Astrocyte (in vitro differentiated cells and primary cell): ENCODE measurements around the gene TXLNG. TPM values are rescaled to one million over a fixed set of nuclear protein-coding genes. Genes with fewer than 3 reads are reported as not detected.
A peak's percentile ranks its signal among the peaks of the same experiment; 100 is the strongest.
"Not testable (repeated sequence)": the region's sequence is repeated elsewhere in the genome, so short reads cannot be mapped to it uniquely, and the experiment has no call there.

Source experiments
- DNase-seq: peaks from one replicate; pipeline ENCODE4 v3.0.0-alpha.2; 2010; ENCODE audit warnings: low read depth
- FAIRE-seq: peaks from 2 replicates; lab custom pipeline; 2011; peaks lifted over from hg19 to GRCh38; lab: Jason Lieb, UNC
- H2AFZ ChIP-seq: 2 replicates; pipeline ENCODE4 v1.6.0; 2012; ENCODE audit warnings: low read depth, low read length, inconsistent platforms
- H3K27ac ChIP-seq: 2 replicates; pipeline ENCODE4 v1.5.1; 2011; ENCODE audit warnings: low read depth, low read length, inconsistent platforms
- H3K27me3 ChIP-seq: 2 replicates; pipeline ENCODE4 v1.6.0; 2011; ENCODE audit warnings: low read length, inconsistent platforms; ENCODE audit not compliant: insufficient read depth
- H3K36me3 ChIP-seq: 2 replicates; pipeline ENCODE4 v1.5.1; 2011; ENCODE audit warnings: low read length, inconsistent platforms; ENCODE audit not compliant: insufficient read depth
- H3K4me1 ChIP-seq: 2 replicates; pipeline ENCODE4 v1.5.1; 2011; ENCODE audit warnings: low read length, inconsistent platforms; ENCODE audit not compliant: insufficient read depth
- H3K4me2 ChIP-seq: 2 replicates; pipeline ENCODE4 v1.6.0; 2012; ENCODE audit warnings: low read length, inconsistent platforms
- H3K4me3 ChIP-seq: 2 replicates; pipeline ENCODE4 v1.5.1; 2011; ENCODE audit warnings: low read depth, mild to moderate bottlenecking, low read length, inconsistent platforms; ENCODE audit not compliant: insufficient read depth
- H3K79me2 ChIP-seq: 2 replicates; pipeline ENCODE4 v1.6.0; 2012; ENCODE audit warnings: mild to moderate bottlenecking, low read length, inconsistent platforms; ENCODE audit not compliant: insufficient read depth
- H3K9ac ChIP-seq: 2 replicates; pipeline ENCODE4 v1.6.0; 2012; ENCODE audit warnings: mild to moderate bottlenecking, low read length, inconsistent platforms
- H3K9me3 ChIP-seq: 2 replicates; pipeline ENCODE4 v1.5.1; 2012; ENCODE audit warnings: low read depth, mild to moderate bottlenecking, low read length, inconsistent platforms; ENCODE audit not compliant: insufficient read depth
- H4K20me1 ChIP-seq: 2 replicates; pipeline ENCODE4 v1.6.0; 2012; ENCODE audit warnings: low read length, inconsistent platforms; ENCODE audit not compliant: insufficient read depth
- H3K27ac Mint-ChIP-seq: one replicate; pipeline ENCODE4 v1.8.0; 2021; ENCODE audit warnings: mild to moderate bottlenecking, mixed read lengths; ENCODE audit not compliant: unreplicated experiment
- H3K27me3 Mint-ChIP-seq: one replicate; pipeline ENCODE4 v1.8.0; 2021; ENCODE audit warnings: low read depth, mixed read lengths; ENCODE audit not compliant: unreplicated experiment
- H3K36me3 Mint-ChIP-seq: one replicate; pipeline ENCODE4 v1.8.0; 2021; ENCODE audit warnings: low read depth, mixed read lengths; ENCODE audit not compliant: unreplicated experiment
- H3K4me1 Mint-ChIP-seq: one replicate; pipeline ENCODE4 v1.8.0; 2021; ENCODE audit warnings: low read depth, mixed read lengths; ENCODE audit not compliant: unreplicated experiment
- H3K4me3 Mint-ChIP-seq: one replicate; pipeline ENCODE4 v1.8.0; 2021; ENCODE audit warnings: mild to moderate bottlenecking, moderate library complexity, mixed read lengths; ENCODE audit not compliant: unreplicated experiment
- H3K9me3 Mint-ChIP-seq: one replicate; pipeline ENCODE4 v1.8.0; 2021; ENCODE audit warnings: mild to moderate bottlenecking, mixed read lengths; ENCODE audit not compliant: unreplicated experiment
- CTCF ChIP-seq: IDR thresholded peaks from 2 replicates; pipeline ENCODE4 v1.5.1; 2011; ENCODE audit warnings: low read depth, mild to moderate bottlenecking, inconsistent platforms, low read length, moderate library complexity; ENCODE audit not compliant: insufficient read depth
- EZH2 ChIP-seq: IDR thresholded peaks from 2 replicates; pipeline ENCODE4 v1.6.1; 2012; ENCODE audit warnings: mild to moderate bottlenecking, low read length, inconsistent platforms; ENCODE audit not compliant: insufficient read depth
- total RNA-seq: library from RNA; stranded (reverse); gene quantifications from 2 replicates; pipeline ENCODE4 v1.2.1, GENCODE V29; 2021

TXLNG gene
- total RNA-seq, 1 donor from 2014 or later, result 9.8 TPM

- no peaks in the 10 kb centered on the region for H3K27me3 ChIP-seq
- H3K4me1 Mint-ChIP-seq, result no peaks in the 10 kb centered on the region
- H4K20me1 ChIP-seq, result no peaks in the 10 kb centered on the region
- no peaks in the 10 kb centered on the region for H3K9me3 Mint-ChIP-seq
- FAIRE-seq (peak; percentile 34), DNase-seq (no peak)
- no peak overlapping the region for H3K4me2 ChIP-seq
- peaks cover 13% of the 10 kb centered on the region for H3K36me3 ChIP-seq
- no peak overlapping the region for H2AFZ ChIP-seq
- no peak overlapping the region for H3K9ac ChIP-seq
- H3K79me2 ChIP-seq, result no peaks in the 10 kb centered on the region
- H3K27ac Mint-ChIP-seq, result no peak overlapping the region
- H3K4me1 ChIP-seq, result no peaks in the 10 kb centered on the region
- H3K36me3 Mint-ChIP-seq, result no peaks in the 10 kb centered on the region
- H3K27ac ChIP-seq, result no peak overlapping the region
- no peak overlapping the region for H3K4me3 ChIP-seq
- no peaks in the 10 kb centered on the region for H3K9me3 ChIP-seq
- TF ChIP-seq CTCF (no peak), EZH2 (no peak)
- no peaks in the 10 kb centered on the region for H3K27me3 Mint-ChIP-seq
- no peak overlapping the region for H3K4me3 Mint-ChIP-seq
These were observed 29.5 kb upstream of the TXLNG start for GRCh38 chrX:16756724-16757123.

GRCh38 chrX:16761500-16761899 lies 24.8 kb upstream of the TXLNG start:
- not testable (repeated sequence) for H4K20me1 ChIP-seq, H2AFZ ChIP-seq, H3K27me3 Mint-ChIP-seq, H3K27ac Mint-ChIP-seq, H3K4me3 ChIP-seq, H3K36me3 ChIP-seq, DNase-seq, H3K27me3 ChIP-seq, FAIRE-seq, H3K4me1 Mint-ChIP-seq, H3K27ac ChIP-seq, H3K9me3 Mint-ChIP-seq, H3K4me1 ChIP-seq, H3K4me3 Mint-ChIP-seq, H3K36me3 Mint-ChIP-seq, H3K9ac ChIP-seq, H3K79me2 ChIP-seq, H3K9me3 ChIP-seq, H3K4me2 ChIP-seq

GRCh38 chrX:16762579-16762978 lies 23.7 kb upstream of the TXLNG start:
- Histone ChIP-seq H3K36me3 (peaks cover 2% of the 10 kb centered on the region), H4K20me1 (no peaks in the 10 kb centered on the region), H3K4me2 (no peak overlapping the region), H3K4me1 (no peaks in the 10 kb centered on the region), H3K9me3 (no peaks in the 10 kb centered on the region), H3K27ac (no peak overlapping the region), H3K79me2 (no peaks in the 10 kb centered on the region), H3K9ac (no peak overlapping the region), H3K27me3 (no peaks in the 10 kb centered on the region), H3K4me3 (no peak overlapping the region), H2AFZ (no peak overlapping the region)
- Mint-ChIP-seq H3K27me3 (no peaks in the 10 kb centered on the region), H3K27ac (no peak overlapping the region), H3K36me3 (no peaks in the 10 kb centered on the region), H3K9me3 (no peaks in the 10 kb centered on the region), H3K4me3 (no peak overlapping the region), H3K4me1 (no peaks in the 10 kb centered on the region)
- DNase-seq, result no peak
- no peak for TF ChIP-seq CTCF
- TF ChIP-seq EZH2, result no peak
- no peak for FAIRE-seq
